ENCODE data around the gene SNX32.

GRCh38 chr11:65862191-65862735 is 28.5 kb downstream of the SNX32 start:
- TF ChIP-seq CTCF (tag by site-specific recombination; IDR thresholded peaks at IDR 0.05) = no peak
- no peak for TF ChIP-seq ZBTB7A (tag by site-specific recombination; IDR thresholded peaks at IDR 0.05; ENCODE audit: low read depth)
- TF ChIP-seq ZNF274 (IDR thresholded peaks at IDR 0.05; ENCODE audit: low read length) = no peak
- TF ChIP-seq ZNF274 (tag by site-specific recombination; IDR thresholded peaks at IDR 0.05; ENCODE audit: borderline replicate concordance) = no peak

Measured in HEK293 (cell line).